ENCODE measurements around the gene ADCY1.

Gene ADCY1

GRCh38 chr7:45679516-45679915, 105.3 kb downstream of the ADCY1 start:
- no peak for DNase-seq

GRCh38 chr7:45680776-45681175, 106.6 kb downstream of the ADCY1 start:
- no peak for DNase-seq

- no peak for DNase-seq
These were observed 107.6 kb downstream of the ADCY1 start for GRCh38 chr7:45681596-45682357.

GRCh38 chr7:45682358-45682735, 108.2 kb downstream of the ADCY1 start:
- no peak for DNase-seq

- DNase-seq: no peak
These were observed 108.8 kb downstream of the ADCY1 start for GRCh38 chr7:45682836-45683555.

GRCh38 chr7:45683556-45684148, 109.5 kb downstream of the ADCY1 start:
- DNase-seq: no peak

GRCh38 chr7:45684910-45685618, 110.9 kb downstream of the ADCY1 start:
- no peak for DNase-seq

GRCh38 chr7:45685619-45686240, 111.6 kb downstream of the ADCY1 start:
- DNase-seq: no peak

GRCh38 chr7:45686441-45687184, 112.4 kb downstream of the ADCY1 start:
- no peak for DNase-seq

GRCh38 chr7:45687185-45687560, 113.0 kb downstream of the ADCY1 start:
- no peak for DNase-seq

GRCh38 chr7:45687721-45688120, 113.6 kb downstream of the ADCY1 start:
- no peak for DNase-seq

- DNase-seq: no peak
These were observed 114.2 kb downstream of the ADCY1 start for GRCh38 chr7:45688382-45688781.

GRCh38 chr7:45689011-45689796, 115.0 kb downstream of the ADCY1 start:
- DNase-seq: no peak

GRCh38 chr7:45689797-45690761, 115.9 kb downstream of the ADCY1 start:
- no peak for DNase-seq

- DNase-seq: no peak
These were observed 116.6 kb downstream of the ADCY1 start for GRCh38 chr7:45690762-45691150.

- no peak for DNase-seq
These were observed 117.0 kb downstream of the ADCY1 start for GRCh38 chr7:45691155-45691656.

- no peak for DNase-seq
These were observed 117.9 kb downstream of the ADCY1 start for GRCh38 chr7:45692031-45692430.

- DNase-seq: no peak
These were observed 121.3 kb downstream of the ADCY1 start for GRCh38 chr7:45695249-45695995.

GRCh38 chr7:45696476-45696875, 122.3 kb downstream of the ADCY1 start:
- no peak for DNase-seq
